ENCODE data around the gene POMGNT2. TPM values are rescaled to one million over a fixed set of nuclear protein-coding genes. Genes with fewer than 3 reads are reported as not detected.

POMGNT2 gene
- total and polyA plus RNA-seq, 2 of the 8 experiments (the other 6 are each of a cell fraction or from before 2014, with no cell fraction given), result 13.6 to 35.7 TPM

GRCh38 chr3:43138488-43139231 lies 32.8 kb upstream of the POMGNT2 start:
- H2BK15ac ChIP-seq (ENCODE audit: low read length), result no peak overlapping the region
- H3K36me3 ChIP-seq (ENCODE audit: control insufficient read depth in 2 of 4, insufficient read depth in 4 of 4, low read length in 3 of 4), result no peaks in the 10 kb centered on the region
- no peaks in the 10 kb centered on the region for H3K27me3 ChIP-seq (replicated peaks in 1 of 4; ENCODE audit: control insufficient read depth in 3 of 4, extremely low read depth in 1 of 4, insufficient read depth in 3 of 4, low read length in 3 of 4)
- no peak overlapping the region for H2BK5ac ChIP-seq (ENCODE audit: low read depth, low read length)
- 80% methylated on average over 4 of the region's 4 CpGs; no CpG with 5 or more reads in 1 of the 2 experiments for WGBS, 2 experiments (ENCODE audit: extremely low coverage in 1 of 2, insufficient coverage in 1 of 2, insufficient read length in 1 of 2, insufficient replicate concordance in 2 of 2, low coverage in 1 of 2, low lambda C conversion rate in 2 of 2, missing lambda C conversion rate in 1 of 2)
- no peak overlapping the region for H3K9ac ChIP-seq (replicated peaks in 1 of 4; ENCODE audit: extremely low read depth in 1 of 4, low read depth in 3 of 4, low read length in 3 of 4)
- no peak overlapping the region for H3K4me2 ChIP-seq (ENCODE audit: insufficient read depth in 1 of 2, low read depth in 2 of 2, low read length in 2 of 2)
- H3K23me2 ChIP-seq (ENCODE audit: low read depth, low read length), result no peaks in the 10 kb centered on the region
- no peak overlapping the region for H2AK5ac ChIP-seq (ENCODE audit: low read depth, low read length)
- H2AFZ ChIP-seq (ENCODE audit: low read length), result no peak overlapping the region
- no peak for FAIRE-seq
- POLR2A ChIA-PET (ENCODE audit: partially characterized antibody), result interaction anchor here (0.9 kb wide), 1 partner anchor 84 kb away, joined by 3 read pairs; no protein-coding TSS in a partner anchor
- H2BK20ac ChIP-seq (ENCODE audit: low read length), result no peak overlapping the region
- no peaks in the 10 kb centered on the region for H3K9me3 ChIP-seq (ENCODE audit: insufficient read depth in 2 of 2, low read depth in 1 of 2, low read length in 1 of 2)
- no peak overlapping the region for H4K5ac ChIP-seq (ENCODE audit: insufficient read length, low read depth, low read length)
- no peak overlapping the region for H2BK120ac ChIP-seq (replicated peaks; ENCODE audit: low read depth, low read length)
- H3K4ac ChIP-seq (replicated peaks; ENCODE audit: insufficient read length, low read depth, low read length), result no peak overlapping the region
- H4K20me1 ChIP-seq (replicated peaks in 1 of 2; ENCODE audit: control insufficient read depth in 1 of 2, insufficient read depth in 2 of 2, low read length in 2 of 2), result no peaks in the 10 kb centered on the region
- no peak overlapping the region for H3K14ac ChIP-seq (ENCODE audit: insufficient read length)
- H3K56ac ChIP-seq (replicated peaks; ENCODE audit: insufficient read length, low read depth, low read length), result no peak overlapping the region
- H3K4me1 ChIP-seq (replicated peaks in 1 of 4; ENCODE audit: control insufficient read depth in 3 of 4, insufficient read depth in 4 of 4, low read length in 3 of 4), result no peaks in the 10 kb centered on the region; a peak in 1 of 7 replicates
- H3K23ac ChIP-seq (ENCODE audit: insufficient read length), result no peak overlapping the region
- H3K79me2 ChIP-seq (ENCODE audit: control insufficient read depth in 1 of 2, insufficient read depth in 2 of 2, low read length in 2 of 2), result no peaks in the 10 kb centered on the region
- CTCF ChIA-PET (ENCODE audit: partially characterized antibody), result interaction anchor here (0.6 to 1.4 kb wide), 6 partner anchors 17 to 177 kb away, joined by 3 to 5 read pairs (median 3); no protein-coding TSS in a partner anchor
- no peak overlapping the region for H3K18ac ChIP-seq (ENCODE audit: extremely low read depth, low read length)
- no peak for DNase-seq (ENCODE audit: low read depth in 1 of 2, low spot score in 2 of 2)
- no peaks in the 10 kb centered on the region for H3K79me1 ChIP-seq (ENCODE audit: low read depth, low read length)
- H3K27ac ChIP-seq (ENCODE audit: low read depth, low read length), result no peak overlapping the region
- no peak overlapping the region for H4K91ac ChIP-seq (replicated peaks; ENCODE audit: insufficient read length, low read length)
- H2BK12ac ChIP-seq (ENCODE audit: low read depth, low read length), result no peak overlapping the region
- H4K8ac ChIP-seq (ENCODE audit: extremely low read depth, insufficient read depth, low read length), result no peak overlapping the region
- no peak overlapping the region for H3K4me3 ChIP-seq (ENCODE audit: extremely low read depth in 1 of 4, insufficient read depth in 2 of 4, low read depth in 3 of 4, low read length in 4 of 4)
- no peak for TF ChIP-seq SIN3A (conservative IDR thresholded peaks at IDR 0.05 in 1 of 2, IDR thresholded peaks at IDR 0.05 in 1 of 2; ENCODE audit: low read depth in 1 of 2, low read length in 2 of 2)
- TF ChIP-seq RBBP5 (IDR thresholded peaks at IDR 0.05; ENCODE audit: borderline replicate concordance, low read depth, low read length), result no peak
- TF ChIP-seq CHD1 (IDR thresholded peaks at IDR 0.05; ENCODE audit: low read depth, low read length), result no peak
- no peak for TF ChIP-seq ATF2 (IDR thresholded peaks at IDR 0.05; ENCODE audit: low read length)
- TF ChIP-seq NRF1 (IDR thresholded peaks at IDR 0.05; ENCODE audit: low read depth, low read length), result no peak
- TF ChIP-seq USF2 (IDR thresholded peaks at IDR 0.05; ENCODE audit: low read length), result no peak
- no peak for TF ChIP-seq E2F6 (IDR thresholded peaks at IDR 0.05)
- no peak for TF ChIP-seq HDAC2 (IDR thresholded peaks at IDR 0.05; ENCODE audit: borderline replicate concordance in 1 of 2, low read depth in 2 of 2, low read length in 2 of 2)
